Omental fat pad (tissue), 4 donors: ENCODE data around the gene BCR. TPM values are rescaled to one million over a fixed set of nuclear protein-coding genes. Genes with fewer than 3 reads are reported as not detected.

Source experiments
- ATAC-seq: fragments of 150-250 bp; one replicate; pipeline ENCODE4 v1.9.1; 2016; ENCODE audit warnings: mild to moderate bottlenecking, moderate library complexity; ENCODE audit not compliant: low FRiP score
- DNase-seq: peaks from one replicate; pipeline ENCODE4 v3.0.0-alpha.2; 2019; ENCODE audit warnings: low spot score
- CTCF ChIP-seq, 3 donors: fragments of 450-650 bp; IDR thresholded peaks; one replicate each; pipeline ENCODE4 v1.5.1; 2016 to 2017; ENCODE audit warnings: antibody characterized with exemption in 3 of 3, mild to moderate bottlenecking in 3 of 3, moderate library complexity in 2 of 3
- total RNA-seq, 4 donors: library from RNA; depleted of rRNA; stranded (reverse); fragments of >200 nt; gene quantifications; one replicate each; pipeline ENCODE4 v1.1.0, GENCODE V29; 2016

BCR gene
- total RNA-seq, 4 donors from 2014 or later: 34.8 to 128 (median 51.4) TPM

- no peak for ATAC-seq
Observed at GRCh38 chr22:23269441-23270211, 89.3 kb downstream of the BCR start.

GRCh38 chr22:23270212-23270733 lies 90.0 kb downstream of the BCR start:
- no peak for ATAC-seq
- TF ChIP-seq CTCF (IDR thresholded peaks at IDR 0.05): no peak

More at GRCh38 chr22:23269441-23270211, 89.3 kb downstream of the BCR start:
- DNase-seq: no peak
- TF ChIP-seq CTCF (IDR thresholded peaks at IDR 0.05): no peak

GRCh38 chr22:23270798-23271596 lies 90.7 kb downstream of the BCR start:
- DNase-seq: no peak
- TF ChIP-seq CTCF (IDR thresholded peaks at IDR 0.05): no peak
- no peak for ATAC-seq

More at GRCh38 chr22:23270212-23270733, 90.0 kb downstream of the BCR start:
- no peak for DNase-seq

- DNase-seq: no peak
- TF ChIP-seq CTCF (IDR thresholded peaks at IDR 0.05): no peak
- ATAC-seq: no peak
Observed at GRCh38 chr22:23271597-23271908, 91.2 kb downstream of the BCR start.

- DNase-seq: no peak
- ATAC-seq: no peak
- no peak for TF ChIP-seq CTCF (IDR thresholded peaks at IDR 0.05)
Observed at GRCh38 chr22:23272371-23272770, 92.1 kb downstream of the BCR start.

- ATAC-seq (no peak), DNase-seq (no peak)
- TF ChIP-seq CTCF (IDR thresholded peaks at IDR 0.05): no peak
Observed at GRCh38 chr22:23272834-23273233, 92.5 kb downstream of the BCR start.
